Body of pancreas (tissue), 4 donors: ENCODE data around the gene HLF. TPM values are rescaled to one million over a fixed set of nuclear protein-coding genes. Genes with fewer than 3 reads are reported as not detected.

Experiments used
- ATAC-seq: fragments of 150-250 bp; one replicate; pipeline ENCODE4 v1.9.1; 2016
- DNase-seq, 4 donors: peaks; one replicate each; pipeline ENCODE4 v3.0.0-alpha.2; 2019
- H3K27ac ChIP-seq, 4 donors: fragments of 200-600 bp; sonication (generic); 1 replicate in 3 of 4; 2 replicates in 1 of 4; pipeline versions ENCODE4 v1.5.1 to v1.6.1; 2016 to 2019; ENCODE audit warnings: mild to moderate bottlenecking in 1 of 4, mixed read lengths in 1 of 4, moderate library complexity in 1 of 4
- H3K27me3 ChIP-seq, 2 donors: fragments of 200-600 bp; sonication (generic); one replicate each; pipeline ENCODE4 v1.6.0; 2016; ENCODE audit warnings: mild to moderate bottlenecking in 1 of 2
- H3K36me3 ChIP-seq, 2 donors: fragments of 200-600 bp; sonication (generic); replicated peaks in 1 of 2; 2 replicates each; pipeline ENCODE4 v1.5.1; 2016; ENCODE audit warnings: low read depth in 2 of 2; ENCODE audit not compliant: insufficient read depth in 1 of 2
- H3K4me1 ChIP-seq: fragments of 200-600 bp; sonication (generic); one replicate; pipeline ENCODE4 v1.6.0; 2016
- H3K4me3 ChIP-seq, 2 donors: fragments of 200-600 bp; sonication (generic); 1 replicate in 1 of 2; 2 replicates in 1 of 2; pipeline ENCODE4 v1.5.1; 2016 to 2019
- H3K9me3 ChIP-seq, 3 donors: fragments of 200-600 bp; sonication (generic); 1 replicate in 2 of 3; 2 replicates in 1 of 3; pipeline ENCODE4 v1.5.1; 2016
- CTCF ChIP-seq, 7 experiments: fragments of 450-650 bp in 4 of 7; fragments of 200-600 bp in 3 of 7; sonication (generic) in 3 of 7; IDR thresholded peaks; one replicate each; pipeline ENCODE4 v1.5.1; 2016 to 2019; ENCODE audit warnings: antibody characterized with exemption in 7 of 7
- POLR2A ChIP-seq, 3 donors: fragments of 450-650 bp; IDR thresholded peaks; one replicate each; pipeline ENCODE4 v1.6.1; 2016; ENCODE audit warnings: antibody characterized with exemption in 3 of 3, mild to moderate bottlenecking in 2 of 3
- WGBS, 2 donors: methylation state at CpG; one replicate each; pipeline ENCODE4 v1.1.5; 2017; 5-methylcytosine and 5-hydroxymethylcytosine counted together
- intact Hi-C: fragments of 100-400 bp; cut with DNase I; formaldehyde crosslinking; loops from one replicate; pipeline ENCODE4 v1.15.1; 2023
- total RNA-seq, 2 donors: library from RNA; depleted of rRNA; stranded (reverse); fragments of >200 nt; gene quantifications; one replicate each; pipeline ENCODE4 v1.1.0, GENCODE V29; 2016

Gene HLF
- total RNA-seq, 2 donors from 2014 or later: 4.2 to 4.9 TPM

DNA sequence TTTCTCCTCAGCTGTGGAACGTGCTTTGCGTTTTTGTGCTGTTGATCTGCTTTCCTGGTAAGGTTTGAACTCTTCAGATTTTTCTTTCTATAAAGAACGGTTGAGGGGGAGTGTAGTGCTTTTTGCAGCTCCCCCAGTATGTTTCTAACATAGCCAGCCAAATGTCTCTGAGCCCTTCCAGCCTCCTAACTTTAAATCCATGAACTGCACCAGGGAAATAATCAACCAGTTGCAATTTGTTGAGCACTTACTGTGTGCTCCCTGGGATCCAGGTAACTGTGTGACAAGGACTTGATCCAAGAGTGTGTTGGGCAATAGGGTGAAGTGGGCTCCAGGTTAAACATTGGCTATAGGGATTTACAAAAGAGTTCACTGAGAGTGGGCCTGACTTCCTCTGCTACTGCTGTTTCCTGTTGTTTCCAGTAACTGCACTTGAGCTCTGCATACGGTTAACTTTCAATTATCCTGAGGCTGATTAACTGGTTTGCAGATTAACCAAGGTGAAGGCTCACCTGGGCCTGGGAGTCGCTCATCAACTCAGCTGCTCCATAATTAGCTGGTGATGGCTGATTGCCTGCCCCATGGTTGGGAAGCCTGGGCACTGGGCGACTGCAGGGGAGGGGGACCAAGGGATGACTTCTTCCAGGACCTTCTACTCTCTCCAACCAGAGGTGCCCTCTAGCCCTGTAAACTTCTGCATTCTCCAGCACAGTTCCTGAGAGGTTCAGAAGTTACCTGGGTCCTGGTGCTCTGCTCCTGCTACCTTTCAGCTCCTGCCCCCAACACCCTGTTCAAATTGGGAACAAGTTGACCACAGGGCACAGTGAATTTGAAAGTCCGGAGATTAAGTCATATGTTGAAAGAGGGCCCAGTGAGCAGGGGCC is 19.5 kb downstream of the HLF start:
- no peaks in the 10 kb centered on the region for H3K36me3 ChIP-seq
- peak; percentile 23 for ATAC-seq
- H3K4me1 ChIP-seq: peaks cover 50% of the 10 kb centered on the region
- H3K9me3 ChIP-seq: no peaks in the 10 kb centered on the region
- 77 to 79% methylated on average over 7 of the region's 7 CpGs for WGBS, 2 donors
- H3K27ac ChIP-seq: peak overlapping the region in 3 of 4 donors; percentile 50 to 72 (median 51)
- intact Hi-C loops: no loop called here
- H3K27me3 ChIP-seq: no peaks in the 10 kb centered on the region
- peak in 1 of 4 donors; percentile 42 for DNase-seq
- no peak overlapping the region for H3K4me3 ChIP-seq
- no peak for TF ChIP-seq CTCF (IDR thresholded peaks at IDR 0.05)
- TF ChIP-seq POLR2A (IDR thresholded peaks at IDR 0.05): no peak

DNA sequence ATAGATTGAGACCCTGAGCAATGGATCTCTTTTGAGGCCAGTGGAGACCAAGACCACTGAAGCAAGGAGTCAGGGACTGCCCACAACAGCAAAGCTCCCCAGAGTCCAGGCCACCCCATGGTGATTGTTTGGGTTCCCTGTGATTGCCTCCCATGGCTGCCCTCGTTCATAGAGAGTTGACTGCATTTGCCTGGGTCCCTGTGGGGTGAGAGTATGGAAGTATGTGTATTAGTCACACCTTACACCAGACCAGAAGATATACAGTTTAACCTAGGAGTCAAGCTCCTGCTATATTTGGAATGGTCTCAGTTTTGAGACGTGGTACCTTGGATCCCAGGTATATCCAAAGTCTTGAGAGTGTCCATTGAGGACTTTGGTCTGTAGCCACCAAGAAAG is 20.2 kb downstream of the HLF start:
- Histone ChIP-seq H3K27ac (peak overlapping the region; percentile 40 to 72 (median 50)), H3K4me3 (no peak overlapping the region), H3K27me3 (no peaks in the 10 kb centered on the region), H3K4me1 (peaks cover 50% of the 10 kb centered on the region), H3K36me3 (no peaks in the 10 kb centered on the region), H3K9me3 (no peaks in the 10 kb centered on the region)
- intact Hi-C loops: no loop called here
- DNase-seq (no peak), ATAC-seq (no peak)
- TF ChIP-seq CTCF (IDR thresholded peaks at IDR 0.05): no peak
- TF ChIP-seq POLR2A (IDR thresholded peaks at IDR 0.05): no peak
- WGBS, 2 donors: 66 to 70% methylated on average over 1 to 2 of the region's 2 CpGs

DNA sequence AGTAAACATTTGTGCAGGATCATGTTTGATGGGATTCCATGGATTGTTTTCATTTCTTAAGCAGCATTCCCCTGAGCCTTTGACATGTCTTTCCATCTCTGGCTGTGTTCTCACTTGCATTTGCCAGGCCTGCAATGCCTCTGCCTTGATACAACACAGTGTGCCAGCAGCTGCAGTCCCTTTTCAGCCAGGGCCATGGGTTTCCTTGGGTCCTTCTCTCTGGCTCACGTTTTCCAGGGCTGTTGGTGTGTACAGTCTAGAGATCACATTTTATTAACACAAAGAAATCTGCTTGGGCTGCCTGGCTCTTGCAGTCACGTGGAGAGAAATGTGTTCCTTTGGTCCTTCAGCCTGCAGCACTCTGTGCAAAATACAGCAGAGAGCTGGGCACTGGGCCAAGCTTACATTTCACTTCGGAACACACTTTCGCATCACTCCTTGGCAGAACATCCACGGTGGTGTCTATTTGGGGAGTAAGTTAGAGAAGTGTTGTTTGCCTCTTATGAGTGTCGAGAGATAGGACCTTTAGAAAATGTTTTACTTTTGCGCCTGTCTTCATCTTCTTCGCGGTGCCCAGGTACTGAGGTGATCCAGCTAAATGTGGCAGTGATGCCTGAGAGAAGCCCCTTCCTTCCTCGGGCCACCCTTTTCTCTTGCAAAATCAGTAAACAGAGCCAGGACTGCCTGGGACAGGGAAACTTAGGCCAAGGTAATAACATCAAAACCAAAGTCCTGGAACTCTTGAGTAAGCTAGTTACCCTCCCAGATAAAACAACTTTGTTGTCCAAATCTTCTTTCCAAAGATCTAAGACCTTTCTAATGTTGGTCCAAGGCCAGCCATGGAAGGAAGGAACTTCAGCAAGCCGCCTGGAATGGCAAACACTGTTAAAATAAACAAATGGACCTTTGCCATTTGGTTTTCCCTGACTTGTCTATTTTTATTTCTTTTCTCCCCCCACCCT is 20.9 kb downstream of the HLF start:
- intact Hi-C loops: no loop called here
- ATAC-seq (peak; percentile 55), DNase-seq (peak; percentile 64 to 86 (median 84))
- Histone ChIP-seq H3K9me3 (no peaks in the 10 kb centered on the region), H3K4me1 (peaks cover 50% of the 10 kb centered on the region), H3K4me3 (no peak overlapping the region), H3K36me3 (no peaks in the 10 kb centered on the region), H3K27ac (peak overlapping the region; percentile 40 to 72 (median 50)), H3K27me3 (no peaks in the 10 kb centered on the region)
- TF ChIP-seq CTCF (IDR thresholded peaks at IDR 0.05) (no peak), POLR2A (IDR thresholded peaks at IDR 0.05) (no peak)
- 49 to 55% methylated on average over 11 of the region's 11 CpGs for WGBS, 2 donors

DNA sequence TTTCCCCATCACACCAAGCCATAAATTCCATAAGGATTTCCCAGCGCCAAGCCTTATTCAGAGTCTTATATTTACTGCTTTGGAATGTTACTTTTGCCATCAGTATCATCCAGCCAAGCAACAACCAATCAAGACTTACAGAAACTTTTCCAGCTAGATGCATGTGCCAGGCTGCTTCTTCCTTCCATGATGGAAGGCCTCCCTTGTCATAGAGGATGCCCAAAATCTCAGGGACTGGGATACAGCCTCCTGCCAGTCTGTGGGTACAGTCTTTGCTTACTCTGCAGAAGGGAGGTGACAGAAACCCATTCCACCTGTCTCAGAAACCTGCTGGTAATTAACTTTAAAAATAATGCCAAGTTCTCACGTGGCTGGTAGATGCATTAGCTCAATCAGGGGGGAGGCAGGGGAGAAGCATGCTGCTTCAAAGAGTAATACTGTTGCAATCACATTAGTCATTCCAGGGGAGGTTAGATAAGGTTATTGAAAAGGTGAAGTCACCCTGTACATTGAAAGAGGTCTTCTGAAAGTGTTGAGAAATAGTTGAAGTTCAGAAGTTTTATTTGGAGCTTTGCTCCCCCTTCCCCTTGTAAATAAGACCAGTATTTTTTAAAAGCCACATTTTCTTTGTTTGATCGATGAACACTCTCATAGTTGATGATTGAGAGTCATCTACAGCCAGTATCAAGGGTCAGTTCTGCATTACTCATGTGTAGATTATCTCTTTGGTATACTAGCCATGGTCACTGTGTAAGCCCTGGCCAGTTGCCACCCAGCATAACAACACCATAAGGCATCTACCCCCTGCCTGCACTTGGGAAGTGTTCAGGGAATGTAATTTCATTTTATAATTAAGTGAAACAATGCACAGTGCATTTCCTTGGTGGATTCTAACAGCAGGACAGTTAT is 22.2 kb downstream of the HLF start:
- Histone ChIP-seq H3K4me3 (no peak overlapping the region), H3K27me3 (no peaks in the 10 kb centered on the region), H3K9me3 (no peaks in the 10 kb centered on the region), H3K27ac (peak overlapping the region; percentile 50 to 72 (median 52)), H3K4me1 (peaks cover 50% of the 10 kb centered on the region), H3K36me3 (no peaks in the 10 kb centered on the region)
- ATAC-seq (peak; percentile 73), DNase-seq (peak; percentile 48 to 84 (median 78))
- intact Hi-C loops: no loop called here
- TF ChIP-seq CTCF (IDR thresholded peaks at IDR 0.05): no peak
- no peak for TF ChIP-seq POLR2A (IDR thresholded peaks at IDR 0.05)
- 36 to 52% methylated on average over 3 of the region's 3 CpGs for WGBS, 2 donors
